ENCODE results near the gene GFI1B. TPM values are rescaled to one million over a fixed set of nuclear protein-coding genes. Genes with fewer than 3 reads are reported as not detected.

Gene GFI1B
- total and polyA plus RNA-seq, 2 of the 13 experiments (the other 11 are each of a cell fraction or from before 2014, with no cell fraction given): 0.15 to 0.51 TPM

GRCh38 chr9:132983491-132984201, 5.2 kb downstream of the GFI1B start (continued):
- no peak for TF ChIP-seq ZNF318 (CRISPR knock-in tag; IDR thresholded peaks at IDR 0.05)
- 0 out of 2 replicates have a peak, but pooled peaks have one; percentile 7 for TF ChIP-seq ZNF274 (CRISPR knock-in tag; IDR thresholded peaks at IDR 0.05)
- no peak for TF ChIP-seq ZNF792 (CRISPR knock-in tag; IDR thresholded peaks at IDR 0.05)
- TF ChIP-seq ZNF629 (CRISPR knock-in tag; conservative IDR thresholded peaks at IDR 0.05): peak; percentile 61

All from HepG2 (cell line).